AG04450 (cell line): Measurements from ENCODE around the gene HIC1. TPM values are rescaled to one million over a fixed set of nuclear protein-coding genes. Genes with fewer than 3 reads are reported as not detected.

Experiments
- CTCF ChIA-PET: fragments of 300-600, 350-600 bp; formaldehyde crosslinking; extraction: SDS; loops from one replicate; lab custom pipeline; 2022; ENCODE audit warnings: antibody characterized with exemption, inconsistent platforms; lab: Charles Lee
- POLR2A ChIA-PET: fragments of 350-600 bp; formaldehyde crosslinking; extraction: SDS; loops from one replicate; lab custom pipeline; 2021; ENCODE audit warnings: antibody characterized with exemption, inconsistent platforms; lab: Yijun Ruan, JAX
- DNase-seq: peaks from one replicate; pipeline ENCODE4 v3.0.0-alpha.2; 2011; ENCODE audit warnings: low read depth, low spot score
- H3K27ac ChIP-seq: one replicate; pipeline ENCODE4 v1.5.1; 2012; ENCODE audit warnings: low read depth, low read length, control low read depth
- H3K27me3 ChIP-seq: one replicate; pipeline ENCODE4 v1.6.0; 2012; ENCODE audit warnings: low read length; ENCODE audit not compliant: control insufficient read depth, insufficient read depth
- H3K4me3 ChIP-seq: 2 replicates; pipeline ENCODE4 v1.5.1; 2011; ENCODE audit warnings: mild to moderate bottlenecking, low read depth, low read length, control low read depth
- H3K9me3 ChIP-seq: 2 replicates; pipeline ENCODE4 v1.5.1; 2012; ENCODE audit warnings: low read length; ENCODE audit not compliant: control insufficient read depth, insufficient read depth
- polyA plus RNA-seq: library from polyadenylated mRNA; depleted of rRNA; stranded (reverse); fragments of >200 nt; gene quantifications from 2 replicates; pipeline ENCODE4 v1.2.3, GENCODE V29; 2011
- TF ChIP-seq, protein P1 (sequence below): IDR thresholded peaks from 2 replicates; pipeline ENCODE4 v1.5.1; 2011; ENCODE audit warnings: low read depth, low read length, control low read depth, inconsistent platforms

HIC1 gene
- polyA plus RNA-seq, 1 experiment = 12.7 TPM

GRCh38 chr17:2049333-2050299 lies 5.3 kb upstream of the HIC1 start:
- Histone ChIP-seq H3K4me3 (peak overlapping the region; percentile 67), H3K27ac (no peak overlapping the region), H3K27me3 (peaks cover 4% of the 10 kb centered on the region), H3K9me3 (no peaks in the 10 kb centered on the region)
- ChIA-PET CTCF (interaction anchor here (1.0 to 1.4 kb wide), 3 partner anchors 18 to 233 kb away, joined by 3 to 5 read pairs (median 3); no protein-coding TSS in a partner anchor), POLR2A (no interaction called here)
- TF ChIP-seq, protein P1, sequence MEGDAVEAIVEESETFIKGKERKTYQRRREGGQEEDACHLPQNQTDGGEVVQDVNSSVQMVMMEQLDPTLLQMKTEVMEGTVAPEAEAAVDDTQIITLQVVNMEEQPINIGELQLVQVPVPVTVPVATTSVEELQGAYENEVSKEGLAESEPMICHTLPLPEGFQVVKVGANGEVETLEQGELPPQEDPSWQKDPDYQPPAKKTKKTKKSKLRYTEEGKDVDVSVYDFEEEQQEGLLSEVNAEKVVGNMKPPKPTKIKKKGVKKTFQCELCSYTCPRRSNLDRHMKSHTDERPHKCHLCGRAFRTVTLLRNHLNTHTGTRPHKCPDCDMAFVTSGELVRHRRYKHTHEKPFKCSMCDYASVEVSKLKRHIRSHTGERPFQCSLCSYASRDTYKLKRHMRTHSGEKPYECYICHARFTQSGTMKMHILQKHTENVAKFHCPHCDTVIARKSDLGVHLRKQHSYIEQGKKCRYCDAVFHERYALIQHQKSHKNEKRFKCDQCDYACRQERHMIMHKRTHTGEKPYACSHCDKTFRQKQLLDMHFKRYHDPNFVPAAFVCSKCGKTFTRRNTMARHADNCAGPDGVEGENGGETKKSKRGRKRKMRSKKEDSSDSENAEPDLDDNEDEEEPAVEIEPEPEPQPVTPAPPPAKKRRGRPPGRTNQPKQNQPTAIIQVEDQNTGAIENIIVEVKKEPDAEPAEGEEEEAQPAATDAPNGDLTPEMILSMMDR = no peak
- DNase-seq = no peak

- Histone ChIP-seq H3K27me3 (peaks cover 4% of the 10 kb centered on the region), H3K9me3 (no peaks in the 10 kb centered on the region), H3K27ac (no peak overlapping the region), H3K4me3 (peak overlapping the region; percentile 54)
- CTCF ChIA-PET = interaction anchor here (1.0 to 1.4 kb wide), 2 partner anchors 203 to 232 kb away, joined by 3 to 5 read pairs; no protein-coding TSS in a partner anchor
- TF ChIP-seq, protein P1 = no peak
- POLR2A ChIA-PET = no interaction called here
- no peak for DNase-seq
Measured at GRCh38 chr17:2050300-2051060, 4.4 kb upstream of the HIC1 start.

DNA sequence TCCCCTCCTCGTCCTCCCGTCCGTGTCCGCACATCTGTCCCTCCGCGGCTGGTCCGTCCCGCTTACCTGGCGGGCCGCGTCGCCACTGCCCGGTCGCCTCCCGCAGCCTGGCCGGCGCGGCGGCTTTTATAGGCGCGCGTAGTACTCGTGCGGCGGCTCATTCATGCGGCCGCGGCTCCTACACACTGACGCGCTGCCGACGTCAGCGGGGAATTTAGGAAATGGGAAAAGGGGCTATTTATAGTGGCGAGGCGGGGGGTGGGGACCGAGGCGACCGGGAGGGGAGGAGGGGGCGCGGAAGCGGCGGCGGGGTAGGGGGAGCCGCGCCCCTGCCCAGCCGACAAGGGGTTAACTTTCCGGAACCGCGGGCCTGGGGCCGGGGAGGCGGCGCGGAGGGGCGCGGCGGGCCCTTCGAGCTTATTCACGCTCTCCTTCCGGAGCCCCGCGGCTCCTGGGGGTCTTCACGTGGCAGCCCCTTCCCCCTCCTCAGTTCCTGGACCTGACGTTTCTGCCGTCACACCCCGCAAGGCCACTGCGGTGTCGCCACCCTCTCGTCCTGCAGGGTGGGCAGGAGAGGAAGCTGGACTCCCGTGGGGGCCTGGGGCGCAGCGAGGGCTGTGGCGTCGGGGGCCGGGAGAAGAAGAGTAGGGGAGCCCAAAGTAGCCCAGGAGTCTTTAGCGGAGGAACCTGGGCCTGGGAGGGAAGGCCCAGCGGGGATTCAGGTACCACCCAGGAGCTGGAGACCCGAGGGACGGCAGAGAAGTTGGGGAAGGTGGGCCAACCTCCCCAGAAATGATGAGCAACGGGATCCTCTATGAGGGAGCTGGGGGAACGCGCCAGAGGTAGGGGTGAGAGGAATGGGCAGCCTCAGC lies 3.6 kb upstream of the HIC1 start:
- peaks cover 4% of the 10 kb centered on the region for H3K27me3 ChIP-seq
- CTCF ChIA-PET = interaction anchor here (0.8 to 1.4 kb wide), 4 partner anchors 17 to 231 kb away, joined by 3 to 5 read pairs (median 4); no protein-coding TSS in a partner anchor
- TF ChIP-seq, protein P1 = no peak
- peak overlapping the region; percentile 49; the same call in 1 of the 2 replicates for H3K4me3 ChIP-seq
- no peak overlapping the region for H3K27ac ChIP-seq
- POLR2A ChIA-PET = no interaction called here
- H3K9me3 ChIP-seq = no peaks in the 10 kb centered on the region; the same call in 1 of the 2 replicates
- no peak for DNase-seq

DNA sequence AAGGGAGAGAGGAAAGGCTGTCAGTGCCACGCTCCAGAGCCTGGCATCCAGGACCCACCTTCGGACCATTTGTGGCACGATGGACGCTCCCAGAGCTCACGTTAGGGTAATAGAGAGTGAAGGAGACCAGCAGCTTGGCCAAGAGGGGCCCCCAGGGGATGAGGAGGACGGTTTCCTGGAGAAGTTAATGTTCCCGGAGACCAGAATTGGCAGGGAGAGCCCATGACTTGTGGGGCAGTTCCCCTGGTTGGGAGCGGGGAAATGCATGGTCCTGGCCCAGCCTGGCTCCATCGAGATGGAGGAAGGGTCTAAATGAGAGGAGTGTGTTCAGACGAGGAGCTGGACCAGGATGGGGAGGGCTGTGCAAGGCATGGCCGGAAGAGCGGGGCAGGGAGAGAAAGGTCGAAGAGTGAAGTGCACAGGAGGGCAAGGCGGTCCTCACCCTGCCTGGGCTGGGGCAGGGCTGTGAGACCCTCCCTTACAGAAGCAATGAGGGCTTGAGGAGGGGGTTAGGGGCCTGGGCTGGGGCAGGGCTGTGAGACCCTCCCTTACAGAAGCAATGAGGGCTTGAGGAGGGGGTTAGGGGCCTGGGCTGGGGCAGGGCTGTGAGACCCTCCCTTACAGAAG lies 2.9 kb upstream of the HIC1 start:
- TF ChIP-seq, protein P1 = no peak
- Histone ChIP-seq H3K9me3 (no peaks in the 10 kb centered on the region; the same call in 1 of the 2 replicates), H3K4me3 (no peak overlapping the region), H3K27me3 (peaks cover 4% of the 10 kb centered on the region), H3K27ac (no peak overlapping the region)
- ChIA-PET POLR2A (no interaction called here), CTCF (interaction anchor here (0.6 to 0.9 kb wide), 3 partner anchors 17 to 230 kb away, joined by 3 to 7 read pairs (median 4); no protein-coding TSS in a partner anchor)
- DNase-seq = no peak
